ENCODE measurements around the gene UBA1. TPM values are rescaled to one million over a fixed set of nuclear protein-coding genes. Genes with fewer than 3 reads are reported as not detected.

Gene UBA1
- total RNA-seq, 1 experiment from 2014 or later = 337 TPM

GRCh38 chrX:47210661-47211425 is 17.2 kb downstream of the UBA1 start:
- no peak for DNase-seq (ENCODE audit: low spot score)

GRCh38 chrX:47212381-47213293 is 19.0 kb downstream of the UBA1 start:
- no peak for DNase-seq (ENCODE audit: low spot score)

GRCh38 chrX:47214435-47215077 is 20.9 kb downstream of the UBA1 start:
- no peak for DNase-seq (ENCODE audit: low spot score)

- DNase-seq (ENCODE audit: low spot score) = no peak
Observed at GRCh38 chrX:47215291-47215900, 21.8 kb downstream of the UBA1 start.

- no peak for DNase-seq (ENCODE audit: low spot score)
Observed at GRCh38 chrX:47216393-47216925, 22.8 kb downstream of the UBA1 start.

GRCh38 chrX:47217121-47217851 is 23.7 kb downstream of the UBA1 start:
- DNase-seq (ENCODE audit: low spot score) = no peak

GRCh38 chrX:47217852-47218279 is 24.2 kb downstream of the UBA1 start:
- DNase-seq (ENCODE audit: low spot score) = peak; percentile 99

- DNase-seq (ENCODE audit: low spot score) = peak; percentile 88
Observed at GRCh38 chrX:47218280-47218919, 24.8 kb downstream of the UBA1 start, which contains the start of gene CDK16. Gene CDK16 (plus strand): TSS chrX:47218681. CDS start chrX:47223558, 4,877 bp downstream.

GRCh38 chrX:47218920-47219815 is 25.5 kb downstream of the UBA1 start:
- peak; percentile 19 for DNase-seq (ENCODE audit: low spot score)

- DNase-seq (ENCODE audit: low spot score) = no peak
Observed at GRCh38 chrX:47221756-47222155, 28.1 kb downstream of the UBA1 start.

GRCh38 chrX:47222751-47223350 is 29.2 kb downstream of the UBA1 start:
- no peak for DNase-seq (ENCODE audit: low spot score)

- DNase-seq (ENCODE audit: low spot score) = no peak
Observed at GRCh38 chrX:47223476-47224250, 30.0 kb downstream of the UBA1 start.

GRCh38 chrX:47224266-47224895 is 30.8 kb downstream of the UBA1 start:
- no peak for DNase-seq (ENCODE audit: low spot score)

GRCh38 chrX:47224896-47225290 is 31.3 kb downstream of the UBA1 start:
- no peak for DNase-seq (ENCODE audit: low spot score)

- DNase-seq (ENCODE audit: low spot score) = no peak
Observed at GRCh38 chrX:47226071-47226470, 32.4 kb downstream of the UBA1 start.

GRCh38 chrX:47226531-47227333 is 33.1 kb downstream of the UBA1 start:
- no peak for DNase-seq (ENCODE audit: low spot score)

- DNase-seq (ENCODE audit: low spot score) = no peak
Observed at GRCh38 chrX:47227334-47227583, 33.6 kb downstream of the UBA1 start.
